ENCODE data around the gene ARL3. TPM values are rescaled to one million over a fixed set of nuclear protein-coding genes. Genes with fewer than 3 reads are reported as not detected.

ARL3 gene
- total RNA-seq, 1 experiment from 2014 or later = 13.3 TPM

GRCh38 chr10:102670065-102670670, 44.0 kb downstream of the ARL3 start:
- intact Hi-C loops (cut with micrococcal nuclease) = no loop called here
- ATAC-seq (peak; percentile 8; the same call in 1 of the 2 replicates), DNase-seq (ENCODE audit: low read depth, low spot score) (no peak)
- no peak overlapping the region for H3K4me3 ChIP-seq (replicated peaks in 1 of 2; ENCODE audit: low read depth in 1 of 2, low read length in 2 of 2)
- ChIA-PET POLR2A (interaction anchor here (1.1 to 1.3 kb wide), 2 partner anchors 15 to 24 kb away, joined by 3 read pairs; no protein-coding TSS in a partner anchor), RAD21 (ENCODE audit: low non-redundant PET in 1 of 2, low total read pairs in 2 of 2, uncharacterized antibody in 2 of 2, unreplicated experiment in 2 of 2) (interaction anchor here in 1 of 2 experiments (1.1 kb wide), 1 partner anchor 25 kb away, joined by 9 read pairs; no protein-coding TSS in a partner anchor), CTCF (interaction anchor here (0.7 to 3.8 kb wide), 12 partner anchors 8 to 440 kb away, joined by 3 to 40 read pairs (median 4); partner anchors contain the start of genes ARL3, SFXN2 and TRIM8)
- H4K20me1 ChIP-seq (ENCODE audit: insufficient read depth) = no peaks in the 10 kb centered on the region
- H3K9ac ChIP-seq (ENCODE audit: low read length) = peak overlapping the region; percentile 31; the same call in 1 of the 2 replicates
- TF ChIP-seq MAX (IDR thresholded peaks at IDR 0.05) (no peak), CTCF (IDR thresholded peaks at IDR 0.05 in 2 of 3, conservative IDR thresholded peaks at IDR 0.05 in 1 of 3; ENCODE audit: borderline replicate concordance in 1 of 3, insufficient read depth in 1 of 3, low read depth in 2 of 3, low read length in 2 of 3) (peak in 1 of 3 experiments; percentile 1; a peak in 1 of 6 replicates)
- H3K9me2 ChIP-seq (ENCODE audit: insufficient read depth) = no peaks in the 10 kb centered on the region
- BruUV-seq (replicated peaks) = no TSS peak
- H3K4me2 ChIP-seq (ENCODE audit: low read length) = peak overlapping the region; percentile 55
- peak overlapping the region; percentile 1; the same call in 1 of the 2 replicates for H3K27ac ChIP-seq (ENCODE audit: low read depth, low read length)
- no peaks in the 10 kb centered on the region for H3K36me3 ChIP-seq (ENCODE audit: control insufficient read depth in 1 of 2, insufficient read depth in 2 of 2, low read length in 2 of 2)
- H3K27me3 ChIP-seq (ENCODE audit: insufficient read depth, low read length) = no peaks in the 10 kb centered on the region
- no peaks in the 10 kb centered on the region for H3K9me3 ChIP-seq (ENCODE audit: control insufficient read depth in 1 of 2, insufficient read depth in 1 of 2, low read depth in 1 of 2, low read length in 2 of 2)
- H3K4me1 ChIP-seq (ENCODE audit: control insufficient read depth in 1 of 2, insufficient read depth in 2 of 2, low read length in 2 of 2) = peaks cover 13 to 23% of the 10 kb centered on the region in 2 experiments
- no peaks in the 10 kb centered on the region for H3K79me2 ChIP-seq (ENCODE audit: insufficient read depth, low read length)
- no peak overlapping the region for H2AFZ ChIP-seq (ENCODE audit: low read depth, low read length, poor library complexity, severe bottlenecking)

Measured in HCT116 (cell line).